Smooth muscle cell (in vitro differentiated cells): Measurements from ENCODE around the gene EYA2. TPM values are rescaled to one million over a fixed set of nuclear protein-coding genes. Genes with fewer than 3 reads are reported as not detected.
"Not testable (repeated sequence)": the region's sequence is repeated elsewhere in the genome, so short reads cannot be mapped to it uniquely, and the experiment has no call there.

Experiments
- DNase-seq: peaks from one replicate; lab custom pipeline; 2025; ENCODE audit not compliant: unreplicated experiment; lab: John Stamatoyannopoulos, UW
- H2AFZ ChIP-seq: fragments of 200-600 bp; sonication (generic); 2 replicates; pipeline ENCODE4 v1.6.0; 2016; ENCODE audit warnings: antibody characterized with exemption, low read depth, mild to moderate bottlenecking
- H3F3A ChIP-seq: fragments of 200-600 bp; sonication (generic); 2 replicates; pipeline ENCODE4 v1.6.0; 2017; ENCODE audit warnings: antibody characterized with exemption, low read depth
- H3K27ac ChIP-seq: fragments of 200-600 bp; sonication (generic); 2 replicates; pipeline ENCODE4 v1.5.1; 2016; ENCODE audit warnings: low read depth, mild to moderate bottlenecking
- H3K27me3 ChIP-seq: fragments of 200-600 bp; sonication (generic); 2 replicates; pipeline ENCODE4 v1.6.1; 2016; ENCODE audit warnings: low read depth, mild to moderate bottlenecking
- H3K36me3 ChIP-seq: fragments of 200-600 bp; sonication (generic); 2 replicates; pipeline ENCODE4 v1.5.1; 2016; ENCODE audit warnings: low read depth
- H3K4me1 ChIP-seq: fragments of 200-600 bp; sonication (generic); 2 replicates; pipeline ENCODE4 v1.5.1; 2016; ENCODE audit warnings: low read depth
- H3K4me2 ChIP-seq: fragments of 200-600 bp; sonication (generic); 2 replicates; pipeline ENCODE4 v1.6.0; 2016; ENCODE audit warnings: mild to moderate bottlenecking
- H3K4me3 ChIP-seq: fragments of 200-600 bp; sonication (generic); 2 replicates; pipeline ENCODE4 v1.5.1; 2016; ENCODE audit warnings: mild to moderate bottlenecking
- H3K79me2 ChIP-seq: fragments of 200-600 bp; sonication (generic); 2 replicates; pipeline ENCODE4 v1.6.0; 2016; ENCODE audit warnings: low read depth, mild to moderate bottlenecking
- H3K9ac ChIP-seq: fragments of 200-600 bp; sonication (generic); 2 replicates; pipeline ENCODE4 v1.6.0; 2016; ENCODE audit warnings: low read depth
- H3K9me3 ChIP-seq: fragments of 200-600 bp; sonication (generic); replicated peaks from 2 replicates; pipeline ENCODE4 v1.5.1; 2016; ENCODE audit warnings: low read depth
- H4K20me1 ChIP-seq: fragments of 200-600 bp; sonication (generic); 2 replicates; pipeline ENCODE4 v1.6.0; 2016; ENCODE audit warnings: low read depth
- CTCF ChIP-seq: fragments of 200-600 bp; sonication (generic); IDR thresholded peaks from 2 replicates; pipeline ENCODE4 v1.5.1; 2017; ENCODE audit warnings: borderline replicate concordance, mild to moderate bottlenecking, antibody characterized with exemption; ENCODE audit not compliant: insufficient read depth, poor library complexity, severe bottlenecking
- WGBS: methylation state at CpG from one replicate; pipeline ENCODE4 v1.1.7; 2016; ENCODE audit warnings: low lambda C conversion rate; 5-methylcytosine and 5-hydroxymethylcytosine counted together
- polyA plus RNA-seq: library from polyadenylated mRNA; unstranded; fragments of >200 nt; fragmentation: Nextera tagmentation; extraction: Ambion mirVana; gene quantifications from 2 replicates; pipeline ENCODE4 v1.2.1, GENCODE V29; 2016
- total RNA-seq: library from RNA; depleted of rRNA; stranded (reverse); fragments of >200 nt; gene quantifications from 2 replicates; pipeline ENCODE4 v1.2.3, GENCODE V29; 2014

Gene EYA2
- total and polyA plus RNA-seq, 2 experiments from 2014 or later = 0.98 to 1.3 TPM

- no peak overlapping the region for H3K27ac ChIP-seq
- 94% methylated on average over 9 of the region's 9 CpGs for WGBS
- H3K4me3 ChIP-seq = no peak overlapping the region
- no peak for DNase-seq
- no peaks in the 10 kb centered on the region for H3K36me3 ChIP-seq
- H3K79me2 ChIP-seq = no peaks in the 10 kb centered on the region
- H3K9me3 ChIP-seq = no peaks in the 10 kb centered on the region
- H3K27me3 ChIP-seq = no peaks in the 10 kb centered on the region
- TF ChIP-seq CTCF = no peak
- no peaks in the 10 kb centered on the region for H3F3A ChIP-seq
- no peak overlapping the region for H3K4me2 ChIP-seq
- H3K4me1 ChIP-seq = peaks cover 7% of the 10 kb centered on the region
- no peaks in the 10 kb centered on the region for H4K20me1 ChIP-seq
- no peak overlapping the region for H3K9ac ChIP-seq
- no peak overlapping the region for H2AFZ ChIP-seq
Observed at GRCh38 chr20:47201074-47201730, 306.6 kb downstream of the EYA2 start.

- H4K20me1 ChIP-seq = no peaks in the 10 kb centered on the region
- WGBS = 91% methylated on average over 10 of the region's 10 CpGs
- peaks cover 7% of the 10 kb centered on the region for H3K4me1 ChIP-seq
- no peaks in the 10 kb centered on the region for H3K9me3 ChIP-seq
- no peak for TF ChIP-seq CTCF
- no peak overlapping the region for H3K4me2 ChIP-seq
- no peak overlapping the region for H3K27ac ChIP-seq
- H3F3A ChIP-seq = no peaks in the 10 kb centered on the region
- no peaks in the 10 kb centered on the region for H3K36me3 ChIP-seq
- DNase-seq = no peak
- H3K27me3 ChIP-seq = no peaks in the 10 kb centered on the region
- H3K9ac ChIP-seq = no peak overlapping the region
- no peaks in the 10 kb centered on the region for H3K79me2 ChIP-seq
- no peak overlapping the region for H2AFZ ChIP-seq
- H3K4me3 ChIP-seq = no peak overlapping the region
Observed at GRCh38 chr20:47202733-47203667, 308.4 kb downstream of the EYA2 start.

GRCh38 chr20:47204008-47204849 lies 309.6 kb downstream of the EYA2 start:
- TF ChIP-seq CTCF = no peak
- no peaks in the 10 kb centered on the region for H3K27me3 ChIP-seq
- peak overlapping the region; percentile 49 for H3K27ac ChIP-seq
- H3K9ac ChIP-seq = no peak overlapping the region
- no peak for DNase-seq
- H3K4me3 ChIP-seq = no peak overlapping the region
- no peak overlapping the region for H2AFZ ChIP-seq
- no peak overlapping the region for H3K4me2 ChIP-seq
- H4K20me1 ChIP-seq = no peaks in the 10 kb centered on the region
- H3K79me2 ChIP-seq = no peaks in the 10 kb centered on the region
- H3K4me1 ChIP-seq = peaks cover 7% of the 10 kb centered on the region
- H3K9me3 ChIP-seq = no peaks in the 10 kb centered on the region
- 77% methylated on average over 12 of the region's 12 CpGs for WGBS
- no peaks in the 10 kb centered on the region for H3F3A ChIP-seq
- H3K36me3 ChIP-seq = no peaks in the 10 kb centered on the region

GRCh38 chr20:47204850-47205122 lies 310.1 kb downstream of the EYA2 start:
- not testable (repeated sequence) for H3K4me3 ChIP-seq, H3K9ac ChIP-seq, H3K27me3 ChIP-seq, H3K36me3 ChIP-seq, H3K4me2 ChIP-seq, H4K20me1 ChIP-seq, H3K79me2 ChIP-seq, DNase-seq, H3F3A ChIP-seq, H2AFZ ChIP-seq, H3K9me3 ChIP-seq, H3K4me1 ChIP-seq
- WGBS = 92% methylated on average over 11 of the region's 11 CpGs
- peak overlapping the region; percentile 49 for H3K27ac ChIP-seq
